ENCODE measurements around the gene LRRC61. TPM values are rescaled to one million over a fixed set of nuclear protein-coding genes. Genes with fewer than 3 reads are reported as not detected.

The LRRC61 gene
- total and polyA plus RNA-seq, 2 of the 13 experiments (the other 11 are each of a cell fraction or from before 2014, with no cell fraction given), result 33.0 to 34.8 TPM

- TF ChIP-seq CTCF (CRISPR knock-in tag; IDR thresholded peaks at IDR 0.05) (peak; percentile 65), ZC3H4 (CRISPR knock-in tag; IDR thresholded peaks at IDR 0.05; ENCODE audit: borderline replicate concordance) (no peak; the same call in 1 of the 2 replicates), IKZF5 (CRISPR knock-in tag; IDR thresholded peaks at IDR 0.05) (0 out of 2 replicates have a peak, but pooled peaks have one; percentile 24), U2AF1 (optimal IDR thresholded peaks at IDR 0.05; ENCODE audit: low read depth, low read length) (peak; percentile 89), SETDB1 (CRISPR knock-in tag; IDR thresholded peaks at IDR 0.05; ENCODE audit: borderline replicate concordance) (no peak), REPIN1 (CRISPR knock-in tag; IDR thresholded peaks at IDR 0.05; ENCODE audit: borderline replicate concordance, low read depth) (no peak), SIX4 (CRISPR knock-in tag; IDR thresholded peaks at IDR 0.05) (peak; percentile 35; the same call in 1 of the 2 replicates), ZBTB37 (CRISPR knock-in tag; IDR thresholded peaks at IDR 0.05) (peak; percentile 62; the same call in 1 of the 2 replicates), CREB1 (IDR thresholded peaks at IDR 0.05) (no peak), CREB1 (CRISPR knock-in tag; IDR thresholded peaks at IDR 0.05) (peak; percentile 26; the same call in 1 of the 2 replicates), NRL (CRISPR knock-in tag; IDR thresholded peaks at IDR 0.05; ENCODE audit: borderline replicate concordance) (no peak), ZNF564 (CRISPR knock-in tag; IDR thresholded peaks at IDR 0.05) (peak; percentile 30), HIC2 (CRISPR knock-in tag; IDR thresholded peaks at IDR 0.05; ENCODE audit: low read depth) (0 out of 2 replicates have a peak, but pooled peaks have one; percentile 12), POLR2A (IDR thresholded peaks at IDR 0.05; ENCODE audit: insufficient read depth in 1 of 2, low read depth in 2 of 2, low read length in 2 of 2) (peak; percentile 56 to 58; a peak in 3 of 4 replicates), KLF13 (CRISPR knock-in tag; IDR thresholded peaks at IDR 0.05) (no peak), LCORL (IDR thresholded peaks at IDR 0.05) (no peak), LCORL (CRISPR knock-in tag; IDR thresholded peaks at IDR 0.05) (peak; percentile 63), HINFP (CRISPR knock-in tag; IDR thresholded peaks at IDR 0.05; ENCODE audit: low read depth) (peak; percentile 84; the same call in 1 of the 2 replicates), TBL1XR1 (IDR thresholded peaks at IDR 0.05; ENCODE audit: borderline replicate concordance, low read length, partially characterized antibody) (no peak), CCDC6 (CRISPR knock-in tag; IDR thresholded peaks at IDR 0.05) (peak; percentile 70; the same call in 1 of the 2 replicates), EED (CRISPR knock-in tag; IDR thresholded peaks at IDR 0.05) (no peak), RBM22 (optimal IDR thresholded peaks at IDR 0.05; ENCODE audit: low read length) (peak; percentile 67), MTA3 (CRISPR knock-in tag; IDR thresholded peaks at IDR 0.05) (no peak)
These were observed 55.1 kb downstream of the LRRC61 start (continued) for GRCh38 chr7:150378115-150378852.

Measured in HepG2 (cell line).